Sigmoid colon (tissue), 4 donors: ENCODE measurements around the gene CARD10.

ENCODE experiments used
- CTCF ChIP-seq, 4 experiments: fragments of 450-650 bp in 3 of 4; fragments of 200-600 bp in 1 of 4; IDR thresholded peaks; one replicate each; pipeline ENCODE4 v1.5.1; 2016 to 2019; ENCODE audit warnings: antibody characterized with exemption in 4 of 4, mild to moderate bottlenecking in 3 of 4, moderate library complexity in 2 of 4
- POLR2A ChIP-seq, 2 donors: fragments of 450-650 bp; IDR thresholded peaks; one replicate each; pipeline ENCODE4 v1.6.1; 2016; ENCODE audit warnings: antibody characterized with exemption in 2 of 2, mild to moderate bottlenecking in 2 of 2, moderate library complexity in 2 of 2
- POLR2AphosphoS5 ChIP-seq, 4 donors: sonication (generic); formaldehyde crosslinking; IDR thresholded peaks; one replicate each; pipeline ENCODE4 v1.6.1; 2017; ENCODE audit warnings: antibody characterized with exemption in 4 of 4

GRCh38 chr22:37493979-37494378, 25.2 kb downstream of the CARD10 start:
- no peak for TF ChIP-seq CTCF (IDR thresholded peaks at IDR 0.05)
- TF ChIP-seq POLR2A (IDR thresholded peaks at IDR 0.05): no peak
- TF ChIP-seq POLR2AphosphoS5 (IDR thresholded peaks at IDR 0.05): no peak
